ENCODE results near the gene SND1.

- TF ChIP-seq MYC (IDR thresholded peaks at IDR 0.05; ENCODE audit: low read depth, low read length) (no peak), CTCF (IDR thresholded peaks at IDR 0.05; ENCODE audit: extremely low read depth in 1 of 2, insufficient read depth in 1 of 2, low read depth in 1 of 2, low read length in 2 of 2) (no peak), POLR2A (IDR thresholded peaks at IDR 0.05; ENCODE audit: low read depth, low read length) (no peak), POLR2AphosphoS5 (IDR thresholded peaks at IDR 0.05; ENCODE audit: insufficient read depth, low read depth, low read length) (no peak), EZH2 (IDR thresholded peaks at IDR 0.05; ENCODE audit: borderline replicate concordance, low read depth, low read length, severe bottlenecking) (no peak), JUN (IDR thresholded peaks at IDR 0.05; ENCODE audit: borderline replicate concordance, insufficient read depth, insufficient read length, low read depth) (no peak), FOS (IDR thresholded peaks at IDR 0.05; ENCODE audit: borderline replicate concordance, insufficient read depth, low read length) (no peak)
Observed at GRCh38 chr7:127609297-127609696, 42.7 kb upstream of the SND1 start.

Data from endothelial cell of umbilical vein (primary cell).